Skeletal muscle tissue (tissue), 4 donors: ENCODE data around the gene OR2Y1. TPM values are rescaled to one million over a fixed set of nuclear protein-coding genes. Genes with fewer than 3 reads are reported as not detected.
"Not testable (repeated sequence)": the region's sequence is repeated elsewhere in the genome, so short reads cannot be mapped to it uniquely, and the experiment has no call there.

ENCODE experiments used
- H3K27ac ChIP-seq: one replicate; pipeline ENCODE4 v1.7.0; 2013; ENCODE audit warnings: mild to moderate bottlenecking, low read depth, low read length, inconsistent platforms
- H3K27me3 ChIP-seq, 3 donors: one replicate each; pipeline ENCODE4 v1.7.0; 2013; ENCODE audit warnings: low read length in 3 of 3; ENCODE audit not compliant: control insufficient read depth in 3 of 3, insufficient read depth in 3 of 3
- H3K36me3 ChIP-seq, 3 donors: one replicate each; pipeline ENCODE4 v1.7.0; 2013; ENCODE audit warnings: low read length in 3 of 3; ENCODE audit not compliant: control insufficient read depth in 3 of 3, insufficient read depth in 3 of 3
- H3K4me1 ChIP-seq, 3 donors: one replicate each; pipeline ENCODE4 v1.7.0; 2013; ENCODE audit warnings: low read length in 3 of 3, mild to moderate bottlenecking in 3 of 3; ENCODE audit not compliant: control insufficient read depth in 3 of 3, insufficient read depth in 3 of 3
- H3K4me3 ChIP-seq, 3 donors: one replicate each; pipeline ENCODE4 v1.7.0; 2013; ENCODE audit warnings: low read length in 3 of 3
- H3K9ac ChIP-seq, 3 donors: one replicate each; pipeline ENCODE4 v1.7.0; 2013; ENCODE audit warnings: low read length in 3 of 3, mild to moderate bottlenecking in 3 of 3, moderate library complexity in 2 of 3, low read depth in 1 of 3
- H3K9me3 ChIP-seq, 3 donors: one replicate each; pipeline ENCODE4 v1.7.0; 2013; ENCODE audit warnings: low read length in 3 of 3; ENCODE audit not compliant: control insufficient read depth in 3 of 3
- total RNA-seq: library from RNA; depleted of rRNA; stranded (reverse); fragments of >200 nt; gene quantifications from one replicate; pipeline ENCODE4 v1.2.3, GENCODE V29; 2014
- donor health status: Osteomylitis.

Gene OR2Y1
- total RNA-seq, 1 donor from 2014 or later, result not detected

DNA sequence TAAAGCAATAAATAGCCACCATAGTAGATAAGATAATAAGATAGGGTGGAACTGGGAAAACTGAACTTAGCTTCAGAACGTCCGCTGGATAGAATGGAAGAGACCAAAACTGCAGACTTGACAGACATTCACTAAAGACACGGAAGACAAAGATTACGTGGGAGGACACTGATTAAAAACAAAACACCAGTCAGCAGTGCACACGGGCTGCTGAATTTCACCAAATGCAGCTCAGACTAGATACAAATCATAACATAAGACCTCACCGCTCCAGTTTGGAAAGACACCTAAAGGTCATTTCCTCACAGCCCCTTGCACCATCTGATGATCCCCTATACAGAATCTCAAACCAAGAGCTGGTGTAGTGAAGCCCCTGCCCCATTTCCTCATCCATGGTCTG, 2.9 kb upstream of the OR2Y1 start:
- Histone ChIP-seq H3K27ac (no peak overlapping the region), H3K4me1 (no peaks in the 10 kb centered on the region), H3K9me3 (no peaks in the 10 kb centered on the region), H3K4me3 (no peak overlapping the region), H3K9ac (no peak overlapping the region), H3K36me3 (no peaks in the 10 kb centered on the region), H3K27me3 (peaks cover 6 to 25% (median 20%) of the 10 kb centered on the region in 3 donors)

- H3K9ac ChIP-seq, H3K4me1 ChIP-seq, H3K4me3 ChIP-seq, H3K27ac ChIP-seq, H3K36me3 ChIP-seq, H3K9me3 ChIP-seq: not testable (repeated sequence)
- H3K27me3 ChIP-seq, result peaks cover 9 to 25% (median 16%) of the 10 kb centered on the region in 3 donors
Measured at GRCh38 chr5:180740953-180741352, 1.1 kb upstream of the OR2Y1 start.

- H3K4me3 ChIP-seq, result no peak overlapping the region
- no peak overlapping the region for H3K9ac ChIP-seq
- H3K27me3 ChIP-seq, result peaks cover 9 to 18% (median 11%) of the 10 kb centered on the region in 3 donors
- H3K27ac ChIP-seq, result no peak overlapping the region
- H3K9me3 ChIP-seq, result no peaks in the 10 kb centered on the region
- no peaks in the 10 kb centered on the region for H3K36me3 ChIP-seq
- H3K4me1 ChIP-seq, result no peaks in the 10 kb centered on the region
Measured at GRCh38 chr5:180739271-180739670, 587 bp downstream of the OR2Y1 start.

- Histone ChIP-seq H3K27me3 (peaks cover 8 to 10% (median 9%) of the 10 kb centered on the region in 3 donors), H3K4me3 (no peak overlapping the region), H3K4me1 (no peaks in the 10 kb centered on the region), H3K9ac (no peak overlapping the region), H3K9me3 (peaks cover 0 to 2% (median 0%) of the 10 kb centered on the region in 3 donors), H3K27ac (no peak overlapping the region), H3K36me3 (no peaks in the 10 kb centered on the region)
Measured at GRCh38 chr5:180736536-180736935, 3.3 kb downstream of the OR2Y1 start.

GRCh38 chr5:180724944-180725343, 14.9 kb downstream of the OR2Y1 start:
- no peak overlapping the region for H3K27ac ChIP-seq
- no peaks in the 10 kb centered on the region for H3K9me3 ChIP-seq
- no peak overlapping the region for H3K4me3 ChIP-seq
- H3K36me3 ChIP-seq, result no peaks in the 10 kb centered on the region
- peaks cover 0 to 8% (median 0%) of the 10 kb centered on the region in 3 donors for H3K27me3 ChIP-seq
- no peaks in the 10 kb centered on the region for H3K4me1 ChIP-seq
- no peak overlapping the region for H3K9ac ChIP-seq

- Histone ChIP-seq H3K27ac (no peak overlapping the region), H3K9ac (no peak overlapping the region), H3K4me3 (no peak overlapping the region), H3K9me3 (no peaks in the 10 kb centered on the region), H3K4me1 (no peaks in the 10 kb centered on the region), H3K27me3 (peaks cover 0 to 8% (median 0%) of the 10 kb centered on the region in 3 donors), H3K36me3 (no peaks in the 10 kb centered on the region)
Measured at GRCh38 chr5:180723936-180724335, 15.9 kb downstream of the OR2Y1 start.

DNA sequence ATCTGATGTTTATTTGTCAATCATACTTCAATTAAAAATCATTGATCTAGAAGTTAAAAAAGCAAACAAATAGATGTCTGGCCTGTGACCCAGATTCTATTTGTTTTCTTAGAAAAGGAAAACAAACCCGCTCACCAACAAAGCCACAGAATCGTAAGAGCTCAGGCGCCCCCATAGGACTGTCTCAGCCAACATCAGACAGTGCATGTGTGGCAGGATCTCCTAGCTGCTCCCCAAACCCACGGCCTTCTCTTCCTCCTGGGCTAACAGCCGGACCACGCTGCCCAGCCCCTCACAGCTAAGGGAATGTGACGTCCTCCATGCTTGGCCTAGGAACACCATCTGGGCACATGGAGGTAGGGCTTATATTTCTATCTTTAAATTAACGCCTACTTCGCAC, 19.4 kb downstream of the OR2Y1 start:
- H3K4me1 ChIP-seq, result no peaks in the 10 kb centered on the region
- no peak overlapping the region for H3K4me3 ChIP-seq
- H3K9ac ChIP-seq, result no peak overlapping the region
- H3K27ac ChIP-seq, result no peak overlapping the region
- H3K27me3 ChIP-seq, result peaks cover 0 to 14% (median 5%) of the 10 kb centered on the region in 3 donors
- no peaks in the 10 kb centered on the region for H3K36me3 ChIP-seq
- no peaks in the 10 kb centered on the region for H3K9me3 ChIP-seq

GRCh38 chr5:180719781-180720180, 20.1 kb downstream of the OR2Y1 start:
- Histone ChIP-seq H3K36me3 (no peaks in the 10 kb centered on the region), H3K4me3 (no peak overlapping the region), H3K4me1 (no peaks in the 10 kb centered on the region), H3K27ac (no peak overlapping the region), H3K27me3 (peaks cover 0 to 13% (median 5%) of the 10 kb centered on the region in 3 donors), H3K9ac (no peak overlapping the region), H3K9me3 (no peaks in the 10 kb centered on the region)

DNA sequence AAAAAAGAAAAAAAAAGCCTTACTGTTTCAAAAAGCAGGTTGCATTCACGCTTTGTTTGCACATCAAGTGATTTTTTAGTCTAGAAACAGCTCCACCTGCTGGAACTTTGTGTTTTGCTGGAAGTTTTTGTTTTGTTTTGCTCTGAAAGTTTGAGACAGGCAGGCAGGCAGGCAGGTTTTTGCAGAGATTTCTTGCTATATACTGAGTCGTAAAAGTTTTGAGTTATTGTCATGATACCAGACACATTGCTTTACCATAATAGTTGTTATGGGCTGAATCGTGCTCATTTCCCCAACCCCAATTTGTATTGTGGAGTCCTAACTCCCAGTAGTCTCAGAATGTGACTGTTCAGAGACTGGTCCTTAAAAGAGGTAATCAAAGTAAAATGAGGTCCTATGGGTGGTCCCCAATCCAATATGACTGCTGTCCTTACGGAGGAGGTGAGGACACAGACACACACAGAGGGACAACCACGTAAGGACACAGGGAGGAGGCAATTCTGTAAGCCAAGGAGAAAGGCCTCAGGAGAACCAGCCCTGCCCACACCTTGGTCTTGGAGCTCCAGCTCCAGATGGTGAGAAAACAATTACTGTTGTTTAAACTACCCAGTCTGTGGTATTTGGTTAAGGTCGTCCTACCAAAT, 20.9 kb downstream of the OR2Y1 start:
- Histone ChIP-seq H3K27me3 (peaks cover 0 to 9% (median 5%) of the 10 kb centered on the region in 3 donors), H3K9me3 (no peaks in the 10 kb centered on the region), H3K36me3 (no peaks in the 10 kb centered on the region), H3K4me3 (no peak overlapping the region), H3K27ac (no peak overlapping the region), H3K9ac (no peak overlapping the region), H3K4me1 (no peaks in the 10 kb centered on the region)

GRCh38 chr5:180717989-180718388, 21.9 kb downstream of the OR2Y1 start:
- no peak overlapping the region for H3K9ac ChIP-seq
- H3K27me3 ChIP-seq, result peaks cover 0 to 8% (median 5%) of the 10 kb centered on the region in 3 donors
- no peak overlapping the region for H3K4me3 ChIP-seq
- H3K4me1 ChIP-seq, result no peaks in the 10 kb centered on the region
- H3K9me3 ChIP-seq, result no peaks in the 10 kb centered on the region
- no peaks in the 10 kb centered on the region for H3K36me3 ChIP-seq
- no peak overlapping the region for H3K27ac ChIP-seq
